Measurements from ENCODE around the gene CEBPZ.
"Not testable (repeated sequence)": the region's sequence is repeated elsewhere in the genome, so short reads cannot be mapped to it uniquely, and the experiment has no call there.

The CEBPZ gene

DNA sequence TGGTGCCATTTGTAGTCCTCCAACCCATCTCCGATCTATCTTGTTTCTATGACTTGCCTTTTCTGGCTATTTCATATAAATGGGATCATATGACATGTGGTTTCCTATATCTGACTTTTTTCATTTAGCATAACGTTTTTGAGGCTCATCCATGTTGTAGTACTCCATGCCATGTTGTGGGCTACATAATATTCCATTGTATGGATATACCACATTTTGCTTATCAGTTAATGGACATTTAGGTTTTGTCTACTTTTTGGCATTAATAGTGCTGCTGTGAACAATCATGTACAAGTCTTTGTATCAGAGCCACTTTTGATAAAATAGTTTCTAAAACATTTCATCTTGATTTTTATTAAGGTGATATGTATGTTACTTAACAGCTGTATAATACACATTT is 27.7 kb downstream of the CEBPZ start:
- CTCF ChIA-PET = interaction anchor here (1.4 kb wide), 1 partner anchor 10 kb away, joined by 4 read pairs; no protein-coding TSS in a partner anchor
- DNase-seq (ENCODE audit: extremely low spot score) = no peak
- POLR2A ChIA-PET = no interaction called here
- TF ChIP-seq CTCF (IDR thresholded peaks at IDR 0.05; ENCODE audit: control extremely low read depth, extremely low read depth, low read depth, missing control alignments) = no peak

GRCh38 chr2:37201766-37202165 is 29.6 kb downstream of the CEBPZ start:
- no peak for DNase-seq (ENCODE audit: extremely low spot score)
- ChIA-PET CTCF (interaction anchor here (1.0 to 1.6 kb wide), 3 partner anchors 9 to 17 kb away, joined by 4 read pairs; no protein-coding TSS in a partner anchor), POLR2A (interaction anchor here (0.7 kb wide), 1 partner anchor 1542 kb away, joined by 8 read pairs; no protein-coding TSS in a partner anchor)
- TF ChIP-seq CTCF (IDR thresholded peaks at IDR 0.05; ENCODE audit: control extremely low read depth, extremely low read depth, low read depth, missing control alignments) = no peak

DNA sequence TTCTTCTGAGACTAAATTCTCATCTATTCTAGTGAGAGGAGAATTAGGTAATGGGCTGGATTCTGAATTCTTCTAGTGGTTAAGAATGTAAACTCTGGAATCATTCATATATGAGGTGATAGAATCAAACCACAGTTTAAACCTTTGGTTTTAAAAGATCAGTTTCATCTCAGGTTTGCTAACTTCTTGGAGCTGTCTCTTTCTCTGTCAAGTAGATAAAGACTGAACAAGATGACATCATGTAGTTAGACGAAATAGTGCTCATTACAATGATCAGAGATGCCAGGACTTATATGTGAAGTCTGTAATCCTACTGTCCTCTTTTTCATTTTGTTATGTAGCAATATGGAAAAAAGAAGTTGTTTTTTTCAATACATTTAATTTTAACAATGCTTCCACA is 30.2 kb downstream of the CEBPZ start:
- ChIA-PET CTCF (interaction anchor here (1.0 to 1.6 kb wide), 4 partner anchors 8 to 33 kb away, joined by 4 read pairs; no protein-coding TSS in a partner anchor), POLR2A (no interaction called here)
- no peak for DNase-seq (ENCODE audit: extremely low spot score)
- no peak for TF ChIP-seq CTCF (IDR thresholded peaks at IDR 0.05; ENCODE audit: control extremely low read depth, extremely low read depth, low read depth, missing control alignments)

DNA sequence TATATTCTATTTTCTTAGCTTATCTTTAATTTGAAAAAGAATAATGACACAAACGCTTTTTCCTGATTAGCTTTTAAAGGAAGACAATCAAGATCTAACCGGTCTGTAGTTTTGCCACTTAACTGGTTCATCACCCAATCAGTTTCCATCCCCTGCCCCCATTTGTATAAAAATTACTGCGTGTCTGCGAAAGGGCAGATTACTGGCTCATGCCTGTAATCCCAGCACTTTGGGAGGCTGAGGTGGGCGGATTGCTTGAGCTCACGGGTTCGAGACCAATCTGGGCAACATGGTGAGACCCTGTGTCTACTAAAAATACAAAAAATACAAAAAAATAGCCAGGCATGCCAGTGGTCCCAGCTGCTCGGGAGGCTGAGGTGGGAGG is 32.7 kb downstream of the CEBPZ start:
- no peak for DNase-seq (ENCODE audit: extremely low spot score)
- POLR2A ChIA-PET = no interaction called here
- no peak for TF ChIP-seq CTCF (IDR thresholded peaks at IDR 0.05; ENCODE audit: control extremely low read depth, extremely low read depth, low read depth, missing control alignments)
- CTCF ChIA-PET = interaction anchor here (0.9 to 1.0 kb wide), 3 partner anchors 30 to 57 kb away, joined by 3 to 4 read pairs (median 3); no protein-coding TSS in a partner anchor

DNA sequence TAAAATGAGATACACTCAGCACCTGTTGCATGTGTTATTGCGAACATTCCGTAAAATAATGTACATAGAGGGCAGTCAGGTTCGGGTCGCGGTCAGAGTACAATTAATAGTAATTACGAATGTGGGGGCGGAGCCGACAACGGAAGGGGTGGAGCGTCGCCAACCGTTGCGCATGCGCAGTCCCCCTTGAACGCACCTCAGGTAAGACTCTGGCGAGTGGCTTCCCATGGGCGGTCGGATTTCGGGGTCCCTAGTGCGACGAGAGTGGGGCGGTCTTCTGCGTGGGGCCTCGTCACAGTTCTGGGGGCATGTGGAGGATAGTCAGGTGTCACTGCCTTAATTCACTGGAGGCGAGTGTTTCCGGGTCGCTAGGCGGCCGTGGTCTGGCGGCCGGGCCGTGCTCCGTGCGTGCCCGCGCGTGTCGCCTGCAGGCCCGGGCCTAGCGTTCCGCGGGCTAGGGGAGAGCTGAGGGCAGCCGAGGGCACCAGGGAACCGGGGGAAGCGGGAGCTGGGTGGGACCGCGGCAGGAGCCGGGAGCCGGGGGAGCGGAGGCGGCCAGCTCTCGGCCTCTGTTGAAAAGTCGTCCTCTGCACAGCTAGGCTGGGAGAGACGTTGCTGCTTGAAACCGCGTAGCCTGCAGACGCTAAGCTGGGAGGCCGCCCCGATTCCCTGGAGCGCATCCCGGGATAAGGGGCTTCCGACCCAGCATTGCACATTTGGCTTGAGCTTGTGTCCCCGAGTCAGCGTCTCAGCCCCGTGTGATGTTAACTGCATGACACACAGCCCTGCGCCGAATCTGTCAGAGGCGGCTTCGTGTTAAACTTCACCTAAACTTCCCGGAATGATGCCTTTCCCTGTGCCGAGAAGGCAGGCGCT is 34.8 kb downstream of the CEBPZ start, which contains the start of gene CEBPZOS:
Gene CEBPZOS, plus strand, starts transcription at position 177 of the 876 bp plus-strand sequence. CDS start 3,209 bp downstream, outside the sequence.
- ChIA-PET CTCF (interaction anchor here (1.0 kb wide), 1 partner anchor 15 kb away, joined by 3 read pairs; no protein-coding TSS in a partner anchor), POLR2A (interaction anchor here (0.5 to 0.8 kb wide), 2 partner anchors 40 to 956 kb away, joined by 3 read pairs; partner anchors contain the start of gene EIF2AK2)
- peak; percentile 93 for DNase-seq (ENCODE audit: extremely low spot score)
- no peak for TF ChIP-seq CTCF (IDR thresholded peaks at IDR 0.05; ENCODE audit: control extremely low read depth, extremely low read depth, low read depth, missing control alignments)

DNA sequence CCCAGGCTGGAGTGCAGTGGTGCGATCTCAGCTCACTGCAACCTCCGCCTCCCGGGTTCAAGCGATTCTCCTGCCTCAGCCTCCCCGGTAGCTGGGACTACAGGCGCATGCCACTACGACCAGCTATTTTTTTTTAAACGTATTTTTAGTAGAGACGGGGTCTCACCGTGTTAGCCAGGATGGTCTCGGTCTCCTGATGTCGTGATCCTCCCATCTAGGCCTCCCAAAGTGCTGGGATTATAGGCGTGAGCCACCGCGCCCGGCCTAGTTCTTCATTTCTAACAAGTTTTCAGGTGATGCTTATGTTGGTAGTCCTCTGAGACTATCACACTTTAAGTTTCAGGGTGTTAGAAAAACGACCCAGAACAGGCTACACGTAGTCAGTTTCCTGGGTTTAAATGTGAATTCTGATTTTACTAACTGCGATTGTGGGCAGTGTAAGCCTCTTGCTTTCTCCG is 35.5 kb downstream of the CEBPZ start:
- DNase-seq (ENCODE audit: extremely low spot score); POLR2A ChIA-PET; CTCF ChIA-PET: not testable (repeated sequence)

GRCh38 chr2:37192551-37192950 is 38.8 kb downstream of the CEBPZ start:
- ChIA-PET CTCF (interaction anchor here (1.0 to 1.6 kb wide), 2 partner anchors 9 to 24 kb away, joined by 3 to 4 read pairs; no protein-coding TSS in a partner anchor), POLR2A (no interaction called here)
- DNase-seq (ENCODE audit: extremely low spot score) = no peak
- no peak for TF ChIP-seq CTCF (IDR thresholded peaks at IDR 0.05; ENCODE audit: control extremely low read depth, extremely low read depth, low read depth, missing control alignments)

Data from GM10248 (cell line).